Measurements from ENCODE around the gene DUSP1.

Gene DUSP1

DNA sequence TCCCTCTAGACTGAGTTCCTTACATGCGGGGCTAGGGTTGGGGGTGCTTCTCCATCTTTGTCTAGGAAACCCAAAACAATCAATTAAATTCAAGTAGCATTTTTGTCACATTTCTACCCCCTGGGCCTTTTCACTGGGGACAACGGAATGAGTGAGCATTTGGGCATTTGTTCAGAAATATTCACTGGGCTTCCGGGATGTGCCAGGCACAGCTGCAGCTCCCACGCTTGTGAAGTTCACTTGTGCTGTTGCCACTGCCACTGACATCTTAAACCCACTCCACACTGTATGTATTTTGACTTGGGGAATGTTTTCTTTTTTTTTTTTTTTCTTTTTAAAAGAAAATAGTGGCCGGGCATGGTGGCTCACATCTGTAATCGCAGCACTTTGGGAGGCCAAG lies 31.6 kb downstream of the DUSP1 start:
- DNase-seq = no peak

DNA sequence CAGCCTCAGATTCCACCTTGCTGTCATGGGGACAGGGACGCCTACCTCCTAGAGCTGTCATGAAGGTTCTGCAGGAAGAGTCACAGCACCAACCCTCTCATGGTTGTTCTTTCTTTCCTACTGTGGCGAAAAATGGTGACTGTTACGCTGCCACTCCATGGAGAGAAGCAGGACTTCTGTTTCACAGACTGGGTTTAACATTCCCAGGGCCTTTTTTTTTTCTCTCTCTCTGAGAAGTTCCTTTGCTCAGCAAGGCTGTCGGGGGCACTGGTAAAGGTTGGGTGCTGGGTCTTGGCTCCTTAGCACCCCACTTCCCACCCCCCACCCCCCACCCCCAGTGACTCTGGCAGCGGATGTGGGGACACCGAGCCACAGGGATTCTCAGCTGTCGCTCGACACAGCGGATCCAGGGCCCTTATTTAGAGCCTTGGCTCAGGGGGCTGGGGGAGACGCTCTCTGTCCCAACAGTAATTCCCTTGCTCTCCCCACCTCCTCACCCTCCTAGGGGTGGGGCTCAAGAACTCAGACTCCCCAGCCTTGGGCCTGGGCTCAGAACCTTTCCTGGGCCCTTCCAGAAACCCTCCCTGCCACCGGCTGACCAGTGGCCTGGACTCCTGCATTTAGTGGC lies 34.4 kb downstream of the DUSP1 start:
- no peak for DNase-seq

DNA sequence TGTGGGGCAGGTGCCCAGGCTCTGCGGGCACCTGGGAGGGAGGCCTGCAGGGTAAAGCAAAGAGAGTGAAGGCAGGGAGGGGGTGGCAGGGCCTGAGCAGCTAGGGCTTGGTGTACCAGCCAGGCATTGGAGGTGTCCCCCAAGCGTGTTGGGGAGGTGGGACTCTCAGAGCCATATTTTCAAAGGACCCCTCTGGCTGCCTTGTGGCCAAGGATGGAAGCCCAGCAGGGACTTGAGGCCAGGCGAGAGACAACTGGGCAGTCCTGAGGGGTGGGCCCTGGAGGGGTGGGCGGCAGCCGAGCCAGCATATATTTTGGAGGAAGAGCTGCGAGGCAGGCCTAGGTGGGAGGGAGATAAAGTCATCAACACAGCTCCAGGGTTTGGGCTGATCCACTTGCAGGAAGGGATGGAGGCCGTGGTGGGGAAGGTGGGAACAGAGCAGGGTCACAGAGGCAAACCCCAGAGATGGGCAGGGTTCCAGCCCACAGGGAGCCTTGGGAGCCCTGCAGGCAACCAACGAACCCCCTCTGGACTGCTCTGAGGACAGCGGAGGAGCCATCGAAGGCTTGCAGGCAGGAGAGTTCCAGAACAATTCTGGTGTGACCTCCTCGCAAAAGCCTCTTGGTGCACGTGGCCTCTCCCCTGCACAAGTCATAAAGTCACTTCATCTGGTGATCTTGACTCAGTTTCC lies 35.7 kb downstream of the DUSP1 start:
- no peak for DNase-seq

DNA sequence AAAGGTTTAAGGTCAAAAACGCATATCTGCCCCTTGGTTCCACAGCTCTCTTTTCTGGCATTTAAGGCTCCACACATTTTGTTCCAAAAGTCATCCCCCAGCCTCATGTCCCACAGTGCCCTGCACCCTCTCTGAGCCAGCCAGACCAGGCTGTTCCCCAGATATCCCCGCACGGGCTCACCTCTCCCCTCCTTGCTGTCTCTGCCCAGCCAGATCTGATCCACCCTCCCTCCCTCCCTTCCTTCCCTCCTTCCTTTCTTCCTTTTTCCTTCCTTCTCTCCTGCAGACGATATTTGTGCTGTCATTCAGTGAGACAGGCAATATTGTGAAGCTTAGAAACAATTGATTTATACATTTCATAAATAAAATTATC lies 37.0 kb downstream of the DUSP1 start:
- no peak for DNase-seq

DNA sequence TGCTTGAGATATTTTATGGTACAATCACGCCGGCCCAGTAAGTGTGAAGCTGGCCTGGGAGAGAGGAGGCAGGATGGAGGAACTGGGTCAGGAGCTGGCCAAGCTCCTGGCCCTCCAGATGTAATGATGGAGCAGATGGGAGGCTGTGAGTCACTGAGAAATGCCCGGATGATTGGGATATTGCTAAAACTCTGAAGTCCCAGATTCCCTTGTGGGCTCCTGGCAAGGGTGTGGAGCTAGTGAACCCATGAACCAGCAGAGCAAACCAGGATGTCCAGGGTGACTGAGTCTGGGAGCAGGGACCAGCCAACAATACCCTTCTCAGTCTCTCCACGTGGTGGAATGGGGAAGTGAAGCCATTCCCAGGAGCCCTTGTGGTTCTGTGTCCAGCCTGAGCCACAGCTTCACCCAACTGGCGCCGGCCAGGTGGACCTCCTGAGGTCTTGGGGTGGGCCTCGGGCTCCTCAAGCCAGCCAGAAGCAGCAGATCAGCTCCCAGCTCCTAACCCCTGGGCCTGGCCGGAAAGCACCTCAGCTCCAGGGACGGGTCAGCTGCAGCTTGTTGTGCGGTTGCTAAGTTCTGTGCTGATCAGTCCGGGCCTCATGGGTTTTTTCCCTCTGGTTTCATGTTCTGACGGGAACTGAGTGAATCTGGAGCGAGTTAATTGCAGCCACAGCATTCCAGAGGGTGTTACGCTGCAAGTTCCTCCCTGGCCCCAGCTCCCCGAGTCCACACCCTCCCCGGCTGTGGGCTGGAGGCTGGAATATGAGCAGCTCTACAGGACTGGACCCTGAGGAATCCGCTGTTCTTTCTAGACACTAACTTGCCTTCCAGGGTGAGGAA lies 37.6 kb downstream of the DUSP1 start:
- DNase-seq = no peak

DNA sequence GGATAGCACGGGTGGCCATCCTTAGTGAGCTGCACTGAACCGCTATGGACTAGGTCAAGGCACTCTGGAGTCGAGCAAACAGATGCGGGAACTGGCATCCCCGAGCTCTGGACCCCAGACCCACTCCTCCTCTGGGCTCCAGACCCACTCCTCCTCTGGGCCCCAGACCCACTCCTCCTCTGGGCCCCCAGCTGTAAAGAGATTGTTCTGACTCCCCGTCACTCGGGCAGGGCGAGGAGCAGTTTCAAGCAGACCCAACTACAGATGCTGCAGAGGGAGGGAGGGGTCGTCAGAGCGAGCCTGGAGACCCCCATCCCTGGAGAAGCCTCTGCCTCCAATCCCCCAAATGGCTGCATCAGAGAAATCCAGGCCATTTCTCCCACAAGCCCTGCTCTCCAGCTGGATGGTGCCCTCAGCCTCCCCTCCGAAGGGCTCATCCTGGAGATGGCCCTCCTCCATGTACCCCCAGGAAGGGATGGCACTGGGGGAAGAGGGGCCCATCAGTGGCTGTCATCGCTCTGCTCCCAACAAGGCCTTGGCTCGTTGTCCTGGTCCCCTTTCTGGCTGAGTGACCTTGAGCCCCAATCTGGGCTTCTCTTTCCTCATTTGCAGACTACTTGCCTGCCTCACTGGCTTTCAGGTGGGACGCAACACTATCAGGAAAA lies 38.7 kb downstream of the DUSP1 start:
- no peak for DNase-seq

DNA sequence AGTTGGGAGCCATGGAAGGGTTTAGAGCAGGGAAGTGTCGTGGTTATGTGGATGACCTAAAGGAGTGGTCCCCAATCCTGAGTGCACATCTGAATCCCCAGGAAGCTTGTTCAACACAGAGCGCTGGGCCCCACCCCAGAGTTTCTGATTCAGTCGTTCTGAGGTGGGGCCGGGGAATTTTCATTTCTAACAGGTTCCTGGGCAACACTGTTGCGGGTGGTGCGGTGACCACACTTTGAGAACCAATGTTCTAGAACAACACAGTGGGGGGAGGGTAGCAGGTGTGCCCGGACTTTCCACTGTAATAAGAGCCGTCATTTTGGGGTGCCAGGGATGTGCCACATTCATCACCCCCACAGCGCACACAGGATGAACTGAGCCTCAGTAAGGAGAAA lies 39.3 kb downstream of the DUSP1 start:
- no peak for DNase-seq

DNA sequence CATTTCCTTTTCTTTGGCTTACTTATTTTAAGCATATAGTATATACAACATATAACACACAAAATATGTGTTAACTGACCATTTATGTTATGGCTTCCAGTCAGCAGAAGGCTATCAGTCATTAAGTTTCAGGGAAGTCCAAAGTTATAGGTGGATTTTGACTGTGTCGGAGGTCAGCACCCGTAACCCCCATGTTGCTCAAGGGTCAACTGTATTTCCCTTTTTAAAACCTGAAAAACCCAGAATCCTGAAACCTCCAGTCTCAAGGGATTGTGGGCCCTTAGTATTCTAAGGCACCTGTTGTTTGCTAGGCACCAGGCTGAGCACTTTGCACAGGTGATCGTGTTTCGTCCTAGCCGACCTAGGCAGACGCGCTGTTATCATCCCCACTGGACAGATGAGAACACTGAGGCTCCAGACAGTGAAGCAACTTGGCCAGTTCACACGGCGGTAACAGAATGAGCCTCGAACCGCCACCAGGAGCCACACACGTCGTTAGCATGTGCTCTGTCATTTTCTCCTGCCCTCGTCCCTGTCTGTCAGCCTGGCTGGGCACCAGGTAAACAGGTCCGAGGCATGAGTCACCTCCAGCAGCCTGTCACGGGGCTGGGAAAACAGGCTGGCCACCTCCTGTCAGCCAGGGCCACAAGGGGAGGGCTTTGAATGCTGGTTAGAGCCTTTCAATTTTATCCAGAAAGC lies 39.9 kb downstream of the DUSP1 start:
- DNase-seq = no peak

DNA sequence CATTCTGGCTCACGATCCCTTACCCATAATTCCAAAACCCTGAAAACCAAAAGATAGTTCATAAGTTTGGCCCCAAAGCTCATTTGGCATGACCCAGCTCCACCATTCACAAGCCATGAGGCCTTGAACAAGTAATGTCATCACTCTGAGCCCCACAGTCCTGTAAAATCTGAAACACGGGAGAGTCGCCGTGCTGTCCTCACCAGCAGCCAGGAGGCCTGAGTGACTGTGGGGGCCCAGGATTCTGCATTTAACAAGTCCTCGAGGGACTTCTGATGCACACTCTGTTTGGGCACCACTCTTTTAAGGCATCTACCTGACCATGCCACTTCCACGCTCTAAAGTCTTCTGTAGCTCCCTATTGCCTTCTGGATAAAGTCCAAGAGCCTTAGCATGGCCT lies 40.8 kb downstream of the DUSP1 start:
- DNase-seq = no peak

DNA sequence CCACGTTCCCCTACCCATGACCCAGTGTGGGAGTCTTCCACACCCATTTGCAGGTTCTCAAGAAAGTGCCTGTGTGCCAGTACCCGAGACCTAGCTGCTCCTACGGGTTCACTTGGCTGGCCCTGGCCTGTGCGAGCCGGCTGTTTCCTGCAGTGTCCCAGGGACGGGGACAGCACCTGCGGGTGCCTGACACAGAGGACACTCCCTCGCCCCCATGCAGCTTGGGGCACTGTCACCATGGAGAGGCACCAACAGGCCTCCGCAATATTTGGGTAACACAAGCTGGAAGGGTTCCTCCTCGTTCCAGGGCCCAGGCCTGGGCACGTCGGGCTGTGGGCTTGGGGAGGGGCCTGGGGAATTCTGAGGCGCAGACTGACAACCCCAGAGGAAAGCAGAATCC lies 41.4 kb downstream of the DUSP1 start:
- no peak for DNase-seq

DNA sequence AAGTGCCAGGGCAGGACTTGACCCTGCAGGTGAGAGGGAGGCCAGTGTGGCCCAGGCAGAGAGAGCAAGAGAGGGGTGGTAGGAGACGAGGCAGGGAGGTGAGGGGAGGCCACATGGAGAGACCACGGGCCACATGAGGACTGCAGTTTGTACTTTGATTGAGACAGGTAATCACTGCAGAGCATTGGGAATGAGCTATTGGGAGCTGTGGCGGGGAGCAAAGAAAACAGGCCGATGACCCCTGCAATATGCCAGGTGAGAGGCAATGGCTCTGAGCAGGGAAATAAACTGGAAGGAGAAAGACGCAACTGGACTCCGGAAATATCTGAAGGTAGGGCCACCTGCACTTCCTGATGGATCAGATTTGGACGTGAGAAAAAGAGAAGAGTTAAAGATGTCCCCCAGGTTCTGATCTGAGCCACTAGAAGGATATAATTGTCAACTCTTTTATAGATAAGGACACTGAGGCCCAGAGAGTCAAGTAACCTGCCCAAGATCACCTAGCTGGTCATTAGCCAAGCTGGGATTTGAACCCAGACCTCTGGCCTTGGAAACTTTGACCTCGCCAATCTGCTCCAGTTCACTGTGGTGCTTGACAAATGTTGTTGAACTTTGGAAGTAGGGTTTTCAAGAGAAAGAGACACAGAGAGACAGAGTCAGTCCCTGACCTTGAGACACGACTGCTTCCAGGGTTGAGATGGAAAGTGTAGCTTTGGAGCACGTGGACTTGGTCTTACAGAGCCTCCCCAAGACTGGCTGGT lies 42.3 kb downstream of the DUSP1 start:
- no peak for DNase-seq

DNA sequence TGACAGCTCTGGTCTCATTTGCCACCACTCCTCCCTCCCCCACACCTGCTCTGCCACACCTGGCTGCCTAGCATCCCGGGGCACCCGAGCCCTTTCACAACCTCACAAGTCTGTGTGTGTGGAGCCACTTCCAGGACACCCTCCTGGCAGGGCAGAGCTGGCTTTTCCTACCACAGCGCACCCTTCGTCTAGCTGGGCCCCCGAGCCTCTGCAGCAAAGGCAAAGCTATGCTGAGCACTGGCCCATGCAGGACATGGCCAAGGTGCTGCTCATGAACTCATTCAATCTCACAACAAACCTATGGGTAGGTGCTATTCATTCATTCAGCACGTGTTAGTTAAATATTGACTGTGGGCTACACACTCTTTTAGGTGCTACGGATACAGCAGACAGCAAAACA lies 43.4 kb downstream of the DUSP1 start:
- no peak for DNase-seq

DNA sequence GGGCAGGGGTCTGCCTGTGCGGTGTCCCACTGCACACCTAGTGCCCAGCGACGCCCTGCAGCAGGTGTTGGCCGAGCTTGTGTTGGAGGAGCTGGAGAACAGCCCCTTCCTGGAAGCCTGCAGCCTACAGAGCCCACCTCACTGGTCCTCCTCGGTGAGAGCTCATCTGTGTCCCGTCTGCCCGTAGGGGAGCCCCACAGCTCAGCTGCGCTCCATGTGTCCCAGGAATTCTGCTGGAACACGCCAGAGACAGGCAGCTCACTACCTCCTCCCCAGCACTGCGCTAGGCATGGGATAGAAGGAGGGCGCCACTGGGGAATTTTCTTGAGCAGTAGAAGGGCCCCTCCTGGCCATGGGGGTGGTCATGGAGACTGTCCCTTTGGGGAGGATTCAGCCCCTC lies 44.0 kb downstream of the DUSP1 start:
- DNase-seq = no peak

DNA sequence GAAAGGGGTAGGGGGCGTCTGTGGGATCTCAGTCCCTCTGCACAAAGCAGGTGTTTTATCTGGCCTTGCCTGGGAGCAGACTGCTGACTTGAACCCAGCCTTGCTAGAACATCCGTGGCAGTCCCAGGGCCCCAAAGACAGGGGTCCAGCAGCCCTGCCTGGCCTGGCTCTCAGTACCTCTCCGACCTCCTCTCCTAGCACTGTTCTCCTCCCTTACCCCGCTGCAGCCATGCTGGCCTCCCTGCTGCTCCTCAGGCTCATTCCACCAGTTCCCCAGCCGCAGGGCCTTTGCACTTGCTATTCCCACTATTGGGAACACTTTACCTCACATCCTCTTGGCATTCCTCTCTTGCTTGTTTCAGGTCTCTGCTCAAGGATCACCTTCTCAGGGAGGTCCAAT lies 45.2 kb downstream of the DUSP1 start:
- no peak for DNase-seq

DNA sequence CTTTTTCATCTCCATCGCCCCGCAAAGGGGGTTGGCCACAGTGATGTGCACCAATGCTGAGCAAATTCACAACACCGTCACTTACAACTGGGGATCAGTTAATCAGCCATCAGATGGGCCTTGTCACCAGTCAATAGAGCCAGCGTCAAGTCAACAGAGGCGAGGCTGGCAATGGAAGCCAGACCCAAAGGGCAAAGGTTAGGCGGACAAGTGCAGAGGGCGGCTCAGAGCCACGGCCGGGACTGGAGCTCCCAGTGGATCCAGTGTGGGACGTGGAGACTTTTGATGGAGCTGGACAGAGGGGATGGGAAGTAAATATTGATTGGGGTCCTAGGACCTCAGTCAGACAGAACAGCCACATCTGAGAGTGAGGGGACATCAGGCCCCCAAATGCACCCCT lies 45.7 kb downstream of the DUSP1 start:
- DNase-seq = no peak

DNA sequence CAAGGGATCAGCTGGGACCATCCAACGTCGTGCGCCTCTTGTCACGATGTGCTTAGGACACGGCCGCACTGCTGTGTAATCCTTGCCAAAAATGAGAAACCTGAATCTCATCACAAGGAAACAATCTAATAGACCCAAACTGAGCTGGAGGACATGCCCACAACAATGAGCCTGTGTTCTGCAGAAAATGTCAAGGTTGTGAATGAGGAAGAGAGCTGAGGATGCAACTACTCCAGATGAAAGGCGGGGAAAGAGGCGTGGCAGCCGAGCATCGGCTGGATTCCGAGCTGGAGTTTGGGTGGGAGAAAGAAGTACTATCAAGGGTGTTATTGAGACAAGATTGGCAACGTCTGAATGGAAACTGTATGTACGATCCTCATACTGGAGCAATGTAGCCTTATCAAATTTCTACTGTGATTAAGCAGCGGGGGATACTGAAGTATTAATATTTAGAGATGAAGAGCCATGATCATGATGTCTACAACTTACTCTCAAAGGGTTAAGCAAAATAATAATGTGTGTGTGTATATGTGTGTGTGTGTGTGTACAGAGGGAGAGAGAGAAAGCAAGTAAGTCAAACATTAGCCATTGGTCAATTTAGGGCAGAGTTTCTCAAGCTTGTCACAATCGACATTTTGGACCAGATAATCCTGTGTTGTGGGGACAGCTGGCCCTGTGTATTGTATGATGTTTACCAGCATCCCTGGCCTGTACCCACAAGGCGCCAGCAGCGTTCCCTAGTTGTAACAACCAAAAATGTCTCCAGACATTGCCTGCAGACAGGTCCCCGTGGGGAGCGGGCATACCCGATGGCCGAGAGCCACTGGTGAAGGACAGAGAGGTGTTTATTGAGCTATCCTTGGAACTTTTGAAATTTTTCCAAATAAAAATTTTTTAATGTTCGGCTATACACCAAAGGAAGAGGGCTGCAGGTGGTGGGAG lies 46.5 kb downstream of the DUSP1 start:
- no peak for DNase-seq

DNA sequence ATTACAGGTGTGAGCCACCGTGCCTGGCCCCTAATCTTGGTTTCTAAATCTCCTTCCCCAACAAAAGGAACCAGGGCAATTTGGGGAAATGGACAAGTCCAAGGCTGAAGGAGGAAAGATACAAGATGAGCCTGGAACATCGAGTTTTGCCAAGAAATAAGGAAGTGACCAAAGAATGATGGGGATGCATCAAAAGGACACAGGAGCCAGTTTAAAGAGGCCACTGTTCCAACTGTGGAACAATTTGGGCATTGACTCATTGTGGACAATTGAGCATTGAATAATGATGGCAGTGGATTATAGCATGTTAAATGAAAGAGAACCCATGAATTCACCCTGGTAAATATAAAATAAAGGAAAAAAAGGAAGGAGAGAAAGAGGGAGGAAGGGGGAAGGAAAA lies 47.5 kb downstream of the DUSP1 start:
- DNase-seq = no peak

DNA sequence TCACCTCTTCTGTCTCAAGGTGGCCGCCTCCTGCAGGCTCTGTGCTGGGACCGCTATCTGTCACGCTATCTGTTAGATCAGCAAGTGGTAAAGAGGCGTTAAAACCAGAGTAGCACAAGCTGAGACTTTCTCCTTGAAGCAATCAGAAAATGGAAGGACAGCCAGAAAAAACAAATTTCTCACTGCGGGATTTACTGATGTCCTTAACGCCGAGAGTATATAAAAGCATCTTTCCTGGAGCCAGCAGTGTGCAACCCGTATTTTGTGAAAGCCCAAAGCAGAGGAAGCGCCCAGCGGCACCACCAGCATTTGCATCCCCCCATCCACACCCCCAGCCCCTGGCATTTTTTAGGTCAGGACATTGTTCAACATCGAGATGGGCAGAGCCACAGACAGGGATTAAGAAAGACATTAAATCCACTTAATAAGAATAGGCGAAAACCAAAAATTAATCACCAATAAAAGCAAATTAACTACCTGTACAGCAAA lies 48.6 kb downstream of the DUSP1 start:
- no peak for DNase-seq

DNA sequence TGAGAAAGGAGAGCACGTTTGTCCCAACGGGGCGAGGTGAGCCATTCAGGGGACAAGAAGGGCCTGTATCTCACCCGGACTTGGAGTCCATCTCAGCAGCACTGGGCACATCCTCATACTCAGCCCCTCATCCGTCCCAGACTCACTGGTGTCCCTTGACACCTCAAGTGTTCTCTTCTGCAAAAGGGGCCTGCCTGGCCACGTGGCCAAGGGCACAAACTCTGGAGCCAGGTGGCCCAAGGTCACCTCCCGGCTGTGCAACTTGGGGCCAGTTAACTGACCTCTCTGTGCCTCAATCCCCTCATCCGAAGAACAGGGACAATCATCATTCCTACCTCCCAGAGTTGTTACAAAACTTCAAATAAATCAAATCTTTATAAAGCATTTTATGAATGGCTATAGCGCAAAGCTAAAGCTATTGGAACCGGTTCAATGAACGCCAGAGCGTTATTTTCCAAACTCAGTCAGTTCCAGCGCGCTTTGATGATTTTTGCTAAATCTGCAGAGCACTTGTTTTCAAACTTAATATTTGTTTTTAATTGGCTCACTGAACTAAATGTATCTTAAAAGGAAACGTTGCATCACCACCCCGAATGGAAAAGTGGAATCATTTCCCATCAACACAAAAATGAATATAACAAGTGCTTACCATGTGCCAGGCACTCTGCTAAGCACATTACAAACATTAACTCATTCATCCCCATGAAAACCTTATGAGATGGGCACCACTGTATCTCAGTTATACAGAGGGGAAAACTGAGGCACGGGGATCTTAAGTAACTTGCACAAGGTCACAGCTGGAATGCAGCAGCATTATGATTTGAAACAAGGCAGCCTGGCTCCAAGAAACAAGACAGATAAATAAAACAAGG lies 49.3 kb downstream of the DUSP1 start:
- no peak for DNase-seq

DNA sequence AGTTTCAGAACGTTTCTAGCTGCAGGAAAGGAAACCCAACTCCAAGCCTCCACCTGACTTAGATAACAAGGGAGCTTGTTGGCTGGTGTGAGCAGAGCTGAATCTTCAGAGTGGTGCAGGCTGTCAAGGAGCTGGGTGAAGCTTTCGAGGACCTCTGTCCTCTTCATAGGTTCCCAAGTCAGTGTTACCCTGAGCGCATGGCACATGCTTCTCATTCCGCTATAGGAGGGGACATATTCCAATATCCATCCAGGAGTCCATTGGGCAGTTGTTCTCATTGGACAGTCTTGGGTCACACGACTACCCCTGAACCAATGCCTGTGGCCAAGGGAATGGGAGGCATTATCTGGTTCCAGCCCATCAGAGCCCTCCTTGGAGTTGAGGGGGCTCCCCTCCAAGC lies 50.3 kb downstream of the DUSP1 start:
- no peak for DNase-seq
